Head of caudate nucleus (tissue), 42 donors: ENCODE measurements around the gene FTO.

Source experiments
- DNase-seq, 42 donors: peaks; one replicate each; pipeline versions ENCODE4 v3.0.0 to v3.0.0-alpha.2; 2020 to 2021; ENCODE audit warnings: mixed read lengths in 7 of 42
- intact Hi-C: fragments of 100-400 bp; cut with DNase I; formaldehyde crosslinking; loops from one replicate; pipeline ENCODE4 v1.15.0; 2022

The FTO gene

DNA sequence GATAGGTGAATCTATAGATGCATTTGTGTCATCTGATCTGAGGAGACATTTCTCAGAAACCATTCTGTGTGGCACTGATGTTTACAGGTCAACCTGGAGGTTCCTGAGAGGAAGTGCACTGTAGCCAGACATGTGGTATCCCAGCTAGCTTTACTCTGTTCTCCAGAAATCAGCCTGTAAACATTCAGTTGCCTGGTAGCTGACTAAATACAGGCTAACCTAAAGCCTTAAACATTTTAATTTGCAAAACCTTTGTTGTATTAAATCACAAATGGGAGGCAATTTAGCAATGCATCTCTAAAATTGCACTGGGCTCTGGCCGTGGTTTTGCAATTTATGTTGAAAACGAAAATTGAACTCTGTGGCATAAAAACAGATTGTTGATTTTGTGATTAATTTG, 207.6 kb downstream of the FTO start:
- DNase-seq = no peak

DNA sequence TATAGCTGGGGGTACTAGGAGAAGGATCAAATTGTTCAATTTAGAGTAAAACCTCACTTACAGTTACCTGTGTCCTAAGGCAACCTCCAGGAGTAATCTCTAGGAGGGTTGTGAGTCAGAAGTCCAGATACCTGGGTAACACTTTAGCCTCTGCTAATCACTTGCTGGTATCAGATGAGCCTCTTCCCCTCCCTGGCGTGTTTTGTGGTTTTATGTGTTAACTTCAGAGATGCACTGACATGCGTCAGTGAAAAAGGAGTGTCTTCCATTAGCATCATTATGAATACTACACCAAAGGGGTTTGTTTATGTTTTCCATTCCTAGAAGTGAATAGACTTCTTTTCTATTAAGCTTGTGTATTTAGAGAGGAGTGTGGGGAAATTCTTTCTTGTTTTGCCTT, 208.2 kb downstream of the FTO start:
- intact Hi-C loops = no loop called here
- no peak for DNase-seq

More for the DNA sequence above, 207.6 kb downstream of the FTO start:
- intact Hi-C loops = no loop called here

DNA sequence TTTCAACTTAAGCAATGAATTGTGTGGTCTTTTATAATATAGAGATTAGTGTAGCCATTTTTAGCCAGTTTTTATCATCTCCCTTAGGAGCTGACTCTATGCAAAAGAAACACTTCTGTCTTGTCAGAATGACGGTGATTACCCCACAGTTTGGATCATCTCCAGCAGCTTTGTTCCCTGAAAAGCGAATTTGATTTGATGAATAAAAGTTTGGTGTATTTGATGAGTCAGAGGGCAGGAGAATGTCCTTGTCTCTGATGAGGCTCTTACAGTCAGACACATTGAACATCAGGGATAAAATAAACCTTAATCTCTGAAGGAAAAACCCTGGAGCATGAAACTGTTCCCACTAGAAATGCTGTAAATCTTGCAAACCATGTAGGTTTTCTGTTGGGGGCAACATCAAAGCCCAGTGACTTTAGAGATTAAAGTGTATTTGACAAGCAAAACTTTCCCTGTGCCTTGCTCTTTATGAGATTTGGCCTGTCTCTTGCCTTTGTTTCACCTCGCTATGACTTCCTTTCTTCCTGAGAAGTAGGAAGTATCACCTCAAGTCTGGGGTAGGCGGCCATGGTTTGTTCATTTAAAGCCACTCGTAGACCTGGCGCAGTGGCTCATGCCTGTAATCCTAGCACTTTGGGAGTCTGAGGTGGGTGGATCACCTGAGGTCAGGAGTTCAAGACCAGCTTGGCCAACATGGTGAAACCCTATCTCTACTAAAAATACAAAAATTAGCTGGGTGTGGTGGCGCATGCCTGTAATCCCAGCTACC, 209.3 kb downstream of the FTO start:
- peak in 20 of 42 donors; percentile 10 to 79 (median 52) for DNase-seq

DNA sequence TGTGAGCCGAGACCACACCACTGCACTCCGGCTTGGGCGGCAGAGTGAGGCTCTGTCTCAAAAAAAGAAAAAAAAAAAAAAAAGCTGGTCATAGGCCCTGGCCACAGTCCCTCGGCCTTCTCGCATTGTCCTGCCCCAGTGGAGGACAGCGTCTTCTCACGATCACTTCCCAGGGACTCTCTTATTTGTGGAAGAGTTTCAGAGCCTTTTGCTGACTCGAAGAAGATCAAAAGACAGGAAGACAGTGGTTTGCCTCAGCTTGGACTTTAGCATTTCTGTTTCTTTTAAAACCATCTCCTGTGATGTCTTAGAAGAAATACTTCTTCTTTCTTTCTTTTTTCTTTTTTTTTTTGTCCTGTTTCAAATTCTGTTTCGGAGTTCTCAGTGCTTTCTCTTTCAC, 210.0 kb downstream of the FTO start:
- DNase-seq = peak in 8 of 42 donors; percentile 7 to 29 (median 12)
- intact Hi-C loops = no loop called here

More for the DNA sequence above, 209.3 kb downstream of the FTO start:
- intact Hi-C loops = no loop called here

DNA sequence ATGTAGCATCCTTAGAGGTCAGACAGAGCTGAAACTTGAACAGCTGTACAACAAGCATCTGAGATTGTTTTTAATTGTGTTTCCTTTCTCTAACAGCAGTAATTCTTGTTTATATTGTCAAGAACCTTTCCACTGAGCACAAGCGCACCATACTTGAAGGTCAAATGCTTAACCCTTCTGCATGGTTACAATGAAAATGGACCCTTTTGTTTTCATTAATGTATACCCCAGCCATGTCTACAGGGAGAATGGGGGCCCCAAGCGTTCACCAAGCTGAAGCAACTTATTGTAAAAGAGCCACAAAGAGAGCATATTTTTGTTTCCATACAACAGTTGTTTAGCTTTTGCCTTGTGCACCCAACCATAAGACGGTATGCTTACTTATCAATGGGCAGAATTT, 210.8 kb downstream of the FTO start:
- intact Hi-C loops = no loop called here
- no peak for DNase-seq

DNA sequence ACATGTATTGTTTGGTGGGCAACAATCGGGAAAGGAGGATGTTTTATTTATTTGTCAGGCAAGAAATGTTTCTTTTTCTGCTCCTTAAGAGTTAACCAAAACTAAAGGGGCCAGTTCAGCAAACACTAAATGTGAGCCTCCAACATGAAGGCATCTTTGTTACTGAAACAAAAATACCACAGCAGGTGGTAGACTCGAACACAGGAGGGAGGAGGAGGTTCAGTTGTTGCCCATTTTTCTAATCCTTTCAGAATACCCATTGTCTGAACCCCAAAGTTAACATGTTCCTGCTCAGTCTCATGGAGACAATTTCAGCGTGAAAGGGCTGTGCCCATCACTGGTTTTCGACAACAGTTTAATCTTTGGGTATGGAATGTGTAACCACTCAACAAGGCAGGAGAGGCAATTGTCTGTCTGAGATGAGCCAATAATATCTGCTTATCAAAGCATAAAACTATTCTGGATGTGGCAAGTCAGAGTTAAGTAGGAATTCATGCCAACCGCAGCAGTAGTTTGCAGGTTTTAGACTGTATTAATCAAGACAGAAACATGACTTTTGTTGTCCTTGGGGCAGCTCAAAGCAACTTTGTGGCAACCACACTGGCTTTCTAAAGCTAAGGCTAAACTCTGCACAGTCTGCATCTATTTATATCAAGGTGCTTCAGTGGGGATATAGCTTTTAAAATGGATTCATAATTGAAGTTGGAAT, 211.7 kb downstream of the FTO start:
- no peak for DNase-seq
- intact Hi-C loops = no loop called here

DNA sequence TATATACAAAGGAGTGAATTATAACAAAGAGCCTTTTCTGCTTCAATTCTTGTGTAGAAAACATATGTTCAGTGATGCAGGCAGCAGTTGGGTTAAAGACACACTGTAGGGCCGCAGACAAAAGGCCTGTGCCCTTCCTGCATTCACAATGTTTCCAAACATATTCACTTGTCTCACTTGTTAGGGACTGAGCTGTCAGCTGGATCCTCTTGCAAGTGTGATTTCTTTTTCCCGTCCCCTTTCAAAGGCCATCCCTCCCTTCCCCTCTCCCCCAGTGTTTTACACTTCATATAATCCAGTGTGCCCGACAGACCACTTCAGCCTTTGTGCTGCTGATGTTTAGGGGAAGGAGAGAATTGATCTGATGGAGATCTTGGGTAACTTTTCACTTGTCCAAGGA, 217.0 kb downstream of the FTO start:
- no peak for DNase-seq
- intact Hi-C loops = no loop called here

DNA sequence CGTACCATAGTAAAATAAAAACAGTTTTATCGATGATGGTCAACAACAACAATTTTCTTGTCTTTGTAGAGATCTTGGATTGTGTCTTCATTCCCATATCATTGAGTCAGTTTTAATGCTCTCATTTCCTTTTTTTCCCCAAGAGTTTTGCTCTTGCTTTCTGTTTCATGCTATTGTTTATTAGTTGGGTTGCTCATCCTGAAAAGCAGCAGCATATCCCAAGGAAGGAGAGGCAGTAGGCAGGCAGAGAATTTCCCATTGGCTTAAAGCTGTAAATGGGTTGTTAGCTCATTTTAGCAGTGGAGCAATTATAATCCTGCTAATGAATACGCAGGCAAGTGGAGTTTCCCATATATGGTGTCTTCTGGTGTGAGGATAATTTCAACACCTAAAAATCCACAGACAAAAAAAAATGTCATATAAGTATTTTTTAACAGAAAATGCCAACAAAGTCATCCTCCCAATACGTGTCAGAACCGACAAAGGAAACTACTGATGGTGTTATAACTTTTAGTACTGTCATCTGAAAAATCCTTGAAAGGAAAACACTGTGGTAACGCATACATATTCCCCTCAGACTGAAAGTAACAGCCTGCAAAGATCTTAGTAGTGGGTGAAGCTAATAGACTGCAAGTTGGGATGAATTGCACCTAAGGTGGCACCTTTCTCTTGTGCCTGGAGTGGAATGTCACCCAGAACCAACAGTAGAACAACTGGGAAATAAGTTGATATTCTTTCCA, 218.3 kb downstream of the FTO start:
- no peak for DNase-seq
- intact Hi-C loops = no loop called here

DNA sequence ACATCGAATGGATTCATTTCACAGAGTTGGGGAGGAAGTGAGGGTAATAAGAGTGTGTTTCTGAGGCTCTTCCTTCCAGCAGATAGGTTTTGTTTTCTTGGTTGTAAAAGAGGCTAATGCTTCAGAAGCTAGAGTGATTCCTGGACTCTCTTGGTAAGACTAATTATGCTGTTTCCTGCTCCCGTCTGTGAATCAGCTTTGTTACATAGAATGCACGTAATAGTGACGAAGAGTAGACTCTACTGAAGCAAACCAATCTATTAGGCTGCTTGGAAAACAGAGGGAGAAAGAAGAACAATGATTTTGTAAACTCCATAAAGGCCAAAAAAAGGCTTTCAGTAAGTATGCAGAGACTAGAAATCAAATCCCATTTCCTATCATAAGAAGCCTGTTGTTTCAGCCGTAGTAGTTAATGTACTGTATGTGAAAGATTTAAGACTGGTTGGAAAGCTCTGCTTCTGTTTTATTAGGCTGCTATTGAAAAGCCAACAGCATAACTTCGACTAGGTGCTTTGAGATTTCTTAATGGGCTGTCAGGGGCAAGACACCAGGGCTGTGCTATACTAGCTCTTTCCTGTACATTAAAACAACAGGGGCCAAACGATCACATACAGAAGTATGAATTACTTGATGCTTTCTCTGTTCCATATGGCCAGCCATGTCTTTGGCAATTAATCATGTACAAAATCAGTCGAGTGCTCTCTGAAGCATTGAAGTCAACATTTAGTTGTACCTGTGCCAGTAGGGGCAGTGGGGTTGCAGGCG, 219.0 kb downstream of the FTO start:
- DNase-seq = no peak
- intact Hi-C loops = no loop called here

DNA sequence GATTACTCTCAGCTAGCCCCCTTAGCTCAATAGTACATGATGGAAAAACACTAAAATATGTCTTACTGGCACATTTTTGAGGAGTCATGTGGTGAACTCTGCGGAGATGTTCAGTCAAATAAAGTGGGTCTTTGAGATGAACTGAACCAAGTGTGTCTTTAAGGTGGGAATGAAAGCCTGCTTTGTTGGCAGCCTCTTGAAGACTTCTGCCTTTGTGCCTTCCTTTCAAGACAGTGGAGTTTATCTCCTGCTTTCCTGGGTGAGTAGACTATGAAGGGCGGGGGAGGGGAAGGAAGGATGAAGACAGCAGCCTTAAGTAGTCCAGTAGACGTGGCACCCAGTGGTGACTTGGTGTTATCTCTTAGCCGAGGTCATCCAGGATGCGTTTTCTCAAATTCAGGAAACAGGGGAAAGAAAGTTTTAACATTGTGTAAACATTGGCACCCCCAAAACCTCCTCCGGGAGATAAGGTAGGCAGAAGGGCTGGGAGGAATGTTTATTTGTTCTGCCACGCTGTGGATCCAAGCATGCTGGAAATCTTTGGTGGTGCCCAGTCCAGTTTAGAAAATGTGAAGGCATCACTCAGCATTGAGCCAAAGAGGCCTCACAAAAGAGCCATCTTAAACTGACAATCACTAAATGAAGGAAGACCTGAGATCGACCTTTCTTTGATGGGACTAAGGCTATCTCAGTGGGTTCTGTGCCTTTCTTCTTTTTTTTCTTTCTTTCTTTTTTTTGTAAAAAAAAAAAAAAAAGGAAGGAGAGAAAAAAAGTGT, 220.6 kb downstream of the FTO start:
- DNase-seq = no peak
- intact Hi-C loops = no loop called here

DNA sequence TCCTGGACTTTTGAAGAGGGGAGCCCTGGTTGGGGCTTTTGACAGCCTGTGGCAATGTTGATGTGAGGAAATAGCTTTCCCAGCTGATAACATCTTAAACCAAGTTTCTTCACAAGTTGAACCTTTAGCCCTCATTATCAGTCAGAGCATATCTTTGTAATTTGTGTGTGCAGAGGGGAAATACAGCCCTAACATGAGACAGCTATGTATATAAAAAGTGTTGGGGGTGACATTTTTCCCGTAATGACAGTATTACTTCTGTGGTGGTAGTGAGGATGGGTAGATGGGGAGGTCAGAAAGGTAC, 221.1 kb downstream of the FTO start:
- no peak for DNase-seq
- intact Hi-C loops = no loop called here

DNA sequence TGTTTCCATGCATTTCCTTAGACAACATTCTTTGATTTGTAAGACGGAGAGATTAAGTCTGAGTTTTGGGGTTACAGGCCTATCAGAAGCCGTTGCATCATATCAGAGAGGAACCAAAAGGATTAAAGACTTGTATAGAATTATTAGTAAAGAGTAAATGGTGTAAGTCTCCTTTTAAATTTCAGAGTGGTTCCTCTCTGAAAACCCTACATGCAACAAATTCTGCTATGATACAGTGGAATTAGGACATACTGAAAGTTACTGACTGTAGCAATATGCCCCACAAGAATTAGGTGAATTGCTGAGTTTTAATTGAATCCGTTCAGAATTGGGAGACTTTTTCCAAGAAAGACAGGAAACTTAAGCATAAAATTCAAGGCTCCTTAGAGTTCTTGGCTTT, 221.6 kb downstream of the FTO start:
- DNase-seq = no peak
- intact Hi-C loops = no loop called here

DNA sequence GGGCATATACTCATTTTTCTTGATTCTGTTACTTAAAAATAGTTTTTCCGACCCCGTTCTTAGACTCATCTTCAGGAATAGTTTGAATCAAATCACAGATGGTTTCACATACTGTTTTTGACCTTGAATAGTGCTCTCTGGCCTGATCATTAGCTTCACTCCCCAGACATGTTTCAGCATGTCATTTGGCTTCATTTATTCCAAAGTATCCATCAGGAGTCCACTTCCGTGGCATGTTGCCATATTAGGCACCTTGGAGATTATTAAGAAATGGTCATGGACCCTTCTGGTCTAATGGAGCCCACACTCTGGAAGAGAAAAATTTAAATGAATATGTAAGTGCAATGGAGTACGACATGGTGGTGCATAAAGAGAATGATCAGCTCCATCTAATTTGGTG, 222.3 kb downstream of the FTO start:
- intact Hi-C loops = no loop called here
- DNase-seq = no peak

DNA sequence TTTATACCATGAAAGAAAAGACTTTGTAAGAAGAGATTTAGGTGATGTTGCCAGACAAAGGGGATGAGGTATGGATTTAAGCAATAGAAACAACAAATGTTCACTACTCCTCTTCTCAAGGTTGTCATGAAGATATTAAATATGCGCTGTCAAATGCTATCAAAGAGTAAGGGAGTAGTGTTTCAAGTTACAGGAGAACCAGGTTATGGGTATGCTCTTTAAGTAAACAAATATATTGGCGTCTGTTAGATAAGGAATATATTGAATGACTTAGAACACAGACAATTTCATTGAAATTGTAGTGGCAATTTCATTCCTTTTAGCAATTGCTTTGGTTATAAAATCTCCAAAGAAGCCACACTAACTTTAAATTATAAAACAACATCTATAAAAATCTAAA, 229.0 kb downstream of the FTO start:
- intact Hi-C loops = no loop called here
- no peak for DNase-seq

DNA sequence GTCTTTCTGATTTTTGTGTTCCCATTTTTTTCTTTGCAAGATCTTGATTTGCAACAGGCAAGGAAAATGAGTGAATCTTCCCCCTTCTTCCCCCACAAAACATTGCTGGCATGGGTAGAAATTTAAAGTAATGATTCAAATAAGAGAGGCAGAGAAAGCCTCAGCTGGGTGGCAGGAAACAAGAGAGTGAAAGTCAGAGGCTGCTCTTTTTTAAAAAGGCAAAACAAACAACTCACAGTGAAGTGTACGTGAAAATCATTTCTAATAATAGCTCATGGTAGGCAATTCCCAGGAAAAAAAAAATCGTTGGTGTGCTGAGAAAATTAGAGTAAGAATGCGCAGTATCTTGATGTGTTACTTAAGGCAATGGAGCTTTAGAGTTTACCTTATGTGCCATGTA, 229.5 kb downstream of the FTO start:
- intact Hi-C loops = no loop called here
- DNase-seq = peak in 2 of 42 donors; percentile 10 to 11

DNA sequence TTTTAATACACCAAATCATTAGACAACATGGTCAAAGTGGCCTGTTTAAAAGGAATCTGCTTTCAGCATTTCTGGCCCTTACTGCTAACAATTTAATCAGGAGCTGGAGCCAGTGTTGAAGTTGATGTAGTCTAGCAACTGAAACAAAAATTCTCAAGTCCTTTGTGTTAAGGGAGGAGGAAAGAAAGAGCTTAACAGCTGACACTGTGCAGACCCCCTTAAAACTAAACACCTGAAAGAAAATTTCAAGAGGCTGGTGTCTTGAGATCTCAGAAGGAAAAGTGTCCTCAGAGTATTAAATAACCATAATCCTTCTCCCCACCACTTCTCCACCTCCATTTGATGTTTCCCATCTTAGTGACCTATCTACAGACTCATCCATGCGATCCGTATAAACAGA, 232.1 kb downstream of the FTO start:
- no peak for DNase-seq
- intact Hi-C loops = no loop called here

DNA sequence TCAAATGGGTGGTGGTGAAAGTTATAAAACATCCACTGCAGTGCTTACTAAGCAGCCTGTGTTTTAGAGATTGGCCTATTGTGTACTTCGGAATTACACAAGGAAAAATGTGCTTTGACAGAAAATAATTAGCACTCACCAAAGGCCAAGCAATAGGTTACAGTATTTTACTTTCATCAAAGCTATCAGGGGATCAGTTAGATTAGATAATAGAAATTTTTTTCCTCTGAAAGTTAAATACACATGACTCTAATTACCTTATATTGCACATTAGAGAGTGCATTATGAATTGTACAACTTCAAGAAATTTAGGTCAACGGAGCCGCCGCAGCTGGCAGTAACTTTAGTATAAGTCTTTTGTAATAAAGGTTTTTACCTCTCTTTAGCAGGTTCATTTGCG, 232.6 kb downstream of the FTO start:
- no peak for DNase-seq
- intact Hi-C loops = no loop called here

DNA sequence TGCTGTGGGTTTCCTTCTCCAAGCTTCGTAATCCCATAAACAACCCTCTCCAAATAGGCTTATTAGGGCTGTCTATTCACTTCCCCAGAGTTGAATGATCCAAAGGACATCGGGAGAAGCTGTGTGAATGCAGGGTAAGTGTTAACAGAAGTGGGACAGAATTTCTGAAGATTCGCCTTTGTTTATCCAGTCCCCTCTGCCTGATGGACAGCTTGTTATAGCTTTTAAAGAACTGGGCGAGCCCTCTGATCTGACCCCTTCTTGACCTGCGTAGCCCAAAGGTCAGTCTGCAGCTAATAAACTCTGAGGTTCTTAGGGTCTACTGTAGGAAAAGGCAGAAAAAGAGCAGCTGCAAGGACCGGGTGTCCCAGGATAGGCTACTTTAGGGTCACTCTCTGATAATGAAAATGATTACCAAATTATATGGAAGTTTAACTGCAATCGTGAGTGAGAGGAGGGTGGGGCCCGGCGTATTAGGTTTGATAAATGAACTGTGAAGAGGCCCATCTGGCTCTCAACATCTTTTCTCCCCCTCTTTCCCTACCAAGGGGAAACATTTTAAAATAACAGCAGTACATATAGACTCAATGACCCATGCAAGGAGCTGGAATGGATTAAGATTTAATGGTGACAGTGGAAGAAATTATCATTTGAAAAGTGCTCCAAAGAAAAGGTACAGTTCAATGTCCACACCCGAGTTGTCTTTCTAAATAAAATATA, 233.4 kb downstream of the FTO start:
- no peak for DNase-seq
- intact Hi-C loops = no loop called here
